Endothelial cell of umbilical vein (primary cell): Measurements from ENCODE around the gene ZNF316.

Source experiments
- FOS ChIP-seq: IDR thresholded peaks from 2 replicates; pipeline ENCODE4 v1.6.1; 2011; ENCODE audit warnings: mild to moderate bottlenecking, low read length, moderate library complexity, borderline replicate concordance; ENCODE audit not compliant: insufficient read depth
- POLR2A ChIP-seq: IDR thresholded peaks from 2 replicates; pipeline ENCODE4 v1.6.1; 2012; ENCODE audit warnings: low read depth, mild to moderate bottlenecking, control low read depth, low read length
- TF ChIP-seq, protein P1 (sequence below), 2 donors: IDR thresholded peaks; 1 replicate in 1 of 2; 2 replicates in 1 of 2; pipeline ENCODE4 v1.5.1; 2011; ENCODE audit warnings: low read length in 2 of 2, mild to moderate bottlenecking in 2 of 2, moderate library complexity in 2 of 2, control low read depth in 1 of 2, inconsistent platforms in 1 of 2, low read depth in 1 of 2; ENCODE audit not compliant: insufficient read depth in 1 of 2; ENCODE audit errors: extremely low read depth in 1 of 2

DNA sequence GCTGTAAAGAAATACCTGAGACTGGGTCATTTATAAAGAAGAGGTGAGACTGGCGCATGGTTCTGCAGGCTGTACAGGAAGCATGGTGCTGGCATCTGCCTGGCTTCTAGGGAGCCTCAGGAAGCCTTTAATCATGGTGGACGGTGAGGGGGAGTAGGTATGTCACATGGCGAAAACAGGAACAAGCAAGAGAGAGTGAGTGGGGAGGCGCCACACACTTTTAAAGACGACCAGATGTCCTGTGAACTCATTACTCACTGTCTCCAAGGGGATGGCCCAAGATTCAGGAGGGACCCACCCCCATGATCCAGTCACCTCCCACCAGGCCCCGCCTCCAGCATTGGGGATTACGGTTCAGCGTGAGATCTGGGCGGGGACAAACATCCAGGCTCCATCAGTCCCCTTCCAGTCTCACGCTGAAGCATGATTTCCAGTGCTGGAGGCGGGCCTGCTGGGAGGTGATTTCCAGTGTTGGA, 3.2 kb downstream of the ZNF316 start:
- TF ChIP-seq, protein P1, sequence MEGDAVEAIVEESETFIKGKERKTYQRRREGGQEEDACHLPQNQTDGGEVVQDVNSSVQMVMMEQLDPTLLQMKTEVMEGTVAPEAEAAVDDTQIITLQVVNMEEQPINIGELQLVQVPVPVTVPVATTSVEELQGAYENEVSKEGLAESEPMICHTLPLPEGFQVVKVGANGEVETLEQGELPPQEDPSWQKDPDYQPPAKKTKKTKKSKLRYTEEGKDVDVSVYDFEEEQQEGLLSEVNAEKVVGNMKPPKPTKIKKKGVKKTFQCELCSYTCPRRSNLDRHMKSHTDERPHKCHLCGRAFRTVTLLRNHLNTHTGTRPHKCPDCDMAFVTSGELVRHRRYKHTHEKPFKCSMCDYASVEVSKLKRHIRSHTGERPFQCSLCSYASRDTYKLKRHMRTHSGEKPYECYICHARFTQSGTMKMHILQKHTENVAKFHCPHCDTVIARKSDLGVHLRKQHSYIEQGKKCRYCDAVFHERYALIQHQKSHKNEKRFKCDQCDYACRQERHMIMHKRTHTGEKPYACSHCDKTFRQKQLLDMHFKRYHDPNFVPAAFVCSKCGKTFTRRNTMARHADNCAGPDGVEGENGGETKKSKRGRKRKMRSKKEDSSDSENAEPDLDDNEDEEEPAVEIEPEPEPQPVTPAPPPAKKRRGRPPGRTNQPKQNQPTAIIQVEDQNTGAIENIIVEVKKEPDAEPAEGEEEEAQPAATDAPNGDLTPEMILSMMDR (IDR thresholded peaks at IDR 0.05; ENCODE audit: extremely low read depth in 1 of 2, insufficient read depth in 1 of 2, low read depth in 1 of 2, low read length in 2 of 2): no peak
- TF ChIP-seq POLR2A (no peak), FOS (no peak)
